UCSD-AML1 (cell line): ENCODE measurements around the gene INTS11.

Experiments used
- DNase-seq: peaks from one replicate; lab custom pipeline; 2025; ENCODE audit not compliant: unreplicated experiment; lab: John Stamatoyannopoulos, UW

The INTS11 gene

GRCh38 chr1:1314678-1315335 is 9.7 kb downstream of the INTS11 start:
- no peak for DNase-seq

GRCh38 chr1:1314237-1314586 is 10.2 kb downstream of the INTS11 start:
- DNase-seq, result no peak

- DNase-seq, result no peak
Measured at GRCh38 chr1:1313500-1314236, 10.8 kb downstream of the INTS11 start.

- no peak for DNase-seq
Measured at GRCh38 chr1:1312450-1313314, 11.8 kb downstream of the INTS11 start.

- DNase-seq, result no peak
Measured at GRCh38 chr1:1311107-1312104, 13.1 kb downstream of the INTS11 start.

GRCh38 chr1:1310476-1311053 is 13.9 kb downstream of the INTS11 start:
- no peak for DNase-seq

GRCh38 chr1:1310109-1310385 is 14.4 kb downstream of the INTS11 start:
- DNase-seq, result no peak

GRCh38 chr1:1309251-1310108 is 15.0 kb downstream of the INTS11 start:
- no peak for DNase-seq

GRCh38 chr1:1308756-1309250 is 15.7 kb downstream of the INTS11 start:
- DNase-seq, result no peak

GRCh38 chr1:1307923-1308755 is 16.3 kb downstream of the INTS11 start, which contains the start of the genes ACAP3 and PUSL1:
TSS of gene ACAP3 (minus strand) at chr1:1307930. CDS start at chr1:1307815, 115 bp downstream.
TSS of gene PUSL1 (plus strand) at chr1:1308597. CDS start at chr1:1308644, 47 bp downstream.
- DNase-seq, result peak; percentile 93

GRCh38 chr1:1307261-1307922 is 17.1 kb downstream of the INTS11 start:
- no peak for DNase-seq

GRCh38 chr1:1306661-1307260 is 17.7 kb downstream of the INTS11 start:
- no peak for DNase-seq

GRCh38 chr1:1306070-1306660 is 18.3 kb downstream of the INTS11 start:
- no peak for DNase-seq

- peak; percentile 47 for DNase-seq
Measured at GRCh38 chr1:1305300-1306069, 19.0 kb downstream of the INTS11 start.

- no peak for DNase-seq
Measured at GRCh38 chr1:1304331-1305299, 19.8 kb downstream of the INTS11 start.
